GM23338 (cell line): ENCODE data around the gene HBM.

Experiments used
- CREB1 ChIP-seq: fragments of 250-450 bp; sonication (Bioruptor Pico); IDR thresholded peaks from 2 replicates; pipeline ENCODE4 v1.5.0; 2020; ENCODE audit warnings: low read depth, mild to moderate bottlenecking, moderate library complexity
- EZH2 ChIP-seq: fragments of 200-600 bp; sonication (generic); IDR thresholded peaks from one replicate; pipeline ENCODE4 v1.8.0; 2017; ENCODE audit warnings: antibody characterized with exemption, mild to moderate bottlenecking, low read depth; ENCODE audit not compliant: unreplicated experiment
- EZH2phosphoT487 ChIP-seq: fragments of 200-600 bp; sonication (generic); IDR thresholded peaks from one replicate; pipeline ENCODE4 v1.8.1; 2018; ENCODE audit warnings: antibody characterized with exemption; ENCODE audit not compliant: unreplicated experiment
- JUNB ChIP-seq: IDR thresholded peaks from one replicate; pipeline ENCODE4 v1.6.1; 2016; ENCODE audit warnings: antibody characterized with exemption; ENCODE audit not compliant: unreplicated experiment
- NANOG ChIP-seq: IDR thresholded peaks from 2 replicates; pipeline ENCODE4 v1.6.1; 2016; ENCODE audit warnings: antibody characterized with exemption, borderline replicate concordance
- POLR2AphosphoS5 ChIP-seq: IDR thresholded peaks from 2 replicates; pipeline ENCODE4 v1.6.1; 2016; ENCODE audit warnings: antibody characterized with exemption, low read depth
- ZNF114 ChIP-seq: fragments of 250-450 bp; sonication (Bioruptor Pico); IDR thresholded peaks from 2 replicates; pipeline ENCODE4 v1.5.0; 2020; ENCODE audit warnings: mild to moderate bottlenecking, moderate library complexity
- TF ChIP-seq, protein P1 (sequence below), 2 experiments: fragments of 200-600 bp in 1 of 2; sonication (generic) in 1 of 2; conservative IDR thresholded peaks; 2 replicates each; pipeline versions ENCODE4 v1.5.1 to v1.6.1; 2016 to 2017; ENCODE audit warnings: antibody characterized with exemption in 2 of 2, low read depth in 2 of 2, mild to moderate bottlenecking in 2 of 2, moderate library complexity in 1 of 2
- TF ChIP-seq, protein P2 (sequence below): IDR thresholded peaks from one replicate; pipeline ENCODE4 v1.6.1; 2018; ENCODE audit warnings: antibody characterized with exemption; ENCODE audit not compliant: unreplicated experiment

DNA sequence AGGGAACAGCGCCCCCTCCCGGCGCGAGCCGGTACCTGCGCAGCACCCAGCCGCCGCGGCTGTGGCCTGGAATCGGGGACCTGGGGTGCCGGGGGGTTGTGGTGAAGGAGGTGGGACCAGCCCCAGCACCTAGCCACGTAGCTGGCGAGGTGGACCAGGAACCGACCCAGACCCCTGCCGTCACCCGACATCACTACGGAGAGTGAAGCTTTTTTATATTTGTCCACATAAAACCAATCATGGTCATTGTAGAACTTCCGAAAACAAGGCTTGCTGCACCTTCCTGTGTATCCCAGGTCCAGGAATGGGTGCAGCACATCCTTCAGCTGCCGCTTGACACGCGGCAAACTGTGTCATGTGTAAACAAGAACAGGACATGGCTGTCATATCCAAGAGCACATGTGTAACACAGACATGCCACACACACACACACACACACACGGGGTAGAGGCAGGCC, 15.8 kb downstream of the HBM start:
- TF ChIP-seq, protein P1, sequence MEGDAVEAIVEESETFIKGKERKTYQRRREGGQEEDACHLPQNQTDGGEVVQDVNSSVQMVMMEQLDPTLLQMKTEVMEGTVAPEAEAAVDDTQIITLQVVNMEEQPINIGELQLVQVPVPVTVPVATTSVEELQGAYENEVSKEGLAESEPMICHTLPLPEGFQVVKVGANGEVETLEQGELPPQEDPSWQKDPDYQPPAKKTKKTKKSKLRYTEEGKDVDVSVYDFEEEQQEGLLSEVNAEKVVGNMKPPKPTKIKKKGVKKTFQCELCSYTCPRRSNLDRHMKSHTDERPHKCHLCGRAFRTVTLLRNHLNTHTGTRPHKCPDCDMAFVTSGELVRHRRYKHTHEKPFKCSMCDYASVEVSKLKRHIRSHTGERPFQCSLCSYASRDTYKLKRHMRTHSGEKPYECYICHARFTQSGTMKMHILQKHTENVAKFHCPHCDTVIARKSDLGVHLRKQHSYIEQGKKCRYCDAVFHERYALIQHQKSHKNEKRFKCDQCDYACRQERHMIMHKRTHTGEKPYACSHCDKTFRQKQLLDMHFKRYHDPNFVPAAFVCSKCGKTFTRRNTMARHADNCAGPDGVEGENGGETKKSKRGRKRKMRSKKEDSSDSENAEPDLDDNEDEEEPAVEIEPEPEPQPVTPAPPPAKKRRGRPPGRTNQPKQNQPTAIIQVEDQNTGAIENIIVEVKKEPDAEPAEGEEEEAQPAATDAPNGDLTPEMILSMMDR (conservative IDR thresholded peaks at IDR 0.05; ENCODE audit: low read depth in 2 of 2) = peak; percentile 80 to 92
- TF ChIP-seq POLR2AphosphoS5 = peak; percentile 20
- no peak for TF ChIP-seq EZH2phosphoT487
- TF ChIP-seq EZH2 = no peak
- no peak for TF ChIP-seq CREB1 (CRISPR knock-in tag)
- no peak for TF ChIP-seq ZNF114 (CRISPR knock-in tag)
- TF ChIP-seq, protein P2, sequence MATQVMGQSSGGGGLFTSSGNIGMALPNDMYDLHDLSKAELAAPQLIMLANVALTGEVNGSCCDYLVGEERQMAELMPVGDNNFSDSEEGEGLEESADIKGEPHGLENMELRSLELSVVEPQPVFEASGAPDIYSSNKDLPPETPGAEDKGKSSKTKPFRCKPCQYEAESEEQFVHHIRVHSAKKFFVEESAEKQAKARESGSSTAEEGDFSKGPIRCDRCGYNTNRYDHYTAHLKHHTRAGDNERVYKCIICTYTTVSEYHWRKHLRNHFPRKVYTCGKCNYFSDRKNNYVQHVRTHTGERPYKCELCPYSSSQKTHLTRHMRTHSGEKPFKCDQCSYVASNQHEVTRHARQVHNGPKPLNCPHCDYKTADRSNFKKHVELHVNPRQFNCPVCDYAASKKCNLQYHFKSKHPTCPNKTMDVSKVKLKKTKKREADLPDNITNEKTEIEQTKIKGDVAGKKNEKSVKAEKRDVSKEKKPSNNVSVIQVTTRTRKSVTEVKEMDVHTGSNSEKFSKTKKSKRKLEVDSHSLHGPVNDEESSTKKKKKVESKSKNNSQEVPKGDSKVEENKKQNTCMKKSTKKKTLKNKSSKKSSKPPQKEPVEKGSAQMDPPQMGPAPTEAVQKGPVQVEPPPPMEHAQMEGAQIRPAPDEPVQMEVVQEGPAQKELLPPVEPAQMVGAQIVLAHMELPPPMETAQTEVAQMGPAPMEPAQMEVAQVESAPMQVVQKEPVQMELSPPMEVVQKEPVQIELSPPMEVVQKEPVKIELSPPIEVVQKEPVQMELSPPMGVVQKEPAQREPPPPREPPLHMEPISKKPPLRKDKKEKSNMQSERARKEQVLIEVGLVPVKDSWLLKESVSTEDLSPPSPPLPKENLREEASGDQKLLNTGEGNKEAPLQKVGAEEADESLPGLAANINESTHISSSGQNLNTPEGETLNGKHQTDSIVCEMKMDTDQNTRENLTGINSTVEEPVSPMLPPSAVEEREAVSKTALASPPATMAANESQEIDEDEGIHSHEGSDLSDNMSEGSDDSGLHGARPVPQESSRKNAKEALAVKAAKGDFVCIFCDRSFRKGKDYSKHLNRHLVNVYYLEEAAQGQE = peak; percentile 14
- TF ChIP-seq JUNB = no peak
- no peak for TF ChIP-seq NANOG
